ENCODE results near the gene CNTNAP2.

- TF ChIP-seq CTCF (IDR thresholded peaks at IDR 0.05) (no peak), POLR2A (IDR thresholded peaks at IDR 0.05) (no peak)
Measured at GRCh38 chr7:146902266-146902665, 785.7 kb downstream of the CNTNAP2 start.
